DOHH2 (cell line): ENCODE data around the gene FOS.

Experiments used
- EZH2phosphoT487 ChIP-seq: fragments of 200-600 bp; sonication (generic); IDR thresholded peaks from 2 replicates; pipeline ENCODE4 v1.6.1; 2017; ENCODE audit warnings: borderline replicate concordance, mild to moderate bottlenecking, antibody characterized with exemption, low read length, moderate library complexity, mixed read lengths
- TF ChIP-seq, protein P1 (sequence below): fragments of 200-600 bp; sonication (generic); IDR thresholded peaks from one replicate; pipeline ENCODE4 v1.5.1; 2014; ENCODE audit warnings: antibody characterized with exemption, mild to moderate bottlenecking, low read depth, low read length; ENCODE audit not compliant: poor library complexity, severe bottlenecking

DNA sequence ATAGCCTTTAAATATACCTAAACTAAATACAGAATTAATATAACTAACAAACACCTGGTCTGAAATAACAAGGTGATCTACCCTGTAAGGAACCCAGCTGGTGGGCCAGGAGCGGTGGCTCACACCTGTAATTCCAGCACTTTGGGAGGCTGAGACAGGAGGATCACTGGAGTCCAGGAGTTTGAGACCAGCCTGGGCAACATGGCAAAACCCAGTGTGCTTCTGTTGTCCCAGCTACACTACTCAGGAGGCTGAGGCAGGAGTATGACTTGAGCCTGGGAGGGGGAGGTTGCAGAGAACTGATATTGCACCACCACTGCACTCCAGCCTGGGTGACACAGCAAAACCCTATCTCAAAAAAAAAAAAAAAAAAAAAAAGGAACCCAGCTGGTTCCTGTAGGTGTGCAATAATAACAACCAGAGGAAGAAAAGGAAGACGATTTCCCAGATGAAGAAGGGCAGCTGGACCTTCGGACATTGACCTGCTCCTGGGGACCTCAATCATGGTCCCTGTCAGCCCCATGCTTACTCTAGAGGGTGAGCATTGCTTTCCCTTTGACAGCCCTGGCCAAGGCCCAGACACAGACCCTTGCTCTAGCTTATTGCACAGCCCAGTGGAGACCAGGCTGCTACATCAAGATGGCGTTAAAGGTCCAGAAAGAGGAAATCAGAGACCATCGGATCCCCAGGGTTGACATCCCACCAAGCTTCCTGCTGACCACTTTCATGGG lies 5.4 kb downstream of the FOS start:
- TF ChIP-seq, protein P1, sequence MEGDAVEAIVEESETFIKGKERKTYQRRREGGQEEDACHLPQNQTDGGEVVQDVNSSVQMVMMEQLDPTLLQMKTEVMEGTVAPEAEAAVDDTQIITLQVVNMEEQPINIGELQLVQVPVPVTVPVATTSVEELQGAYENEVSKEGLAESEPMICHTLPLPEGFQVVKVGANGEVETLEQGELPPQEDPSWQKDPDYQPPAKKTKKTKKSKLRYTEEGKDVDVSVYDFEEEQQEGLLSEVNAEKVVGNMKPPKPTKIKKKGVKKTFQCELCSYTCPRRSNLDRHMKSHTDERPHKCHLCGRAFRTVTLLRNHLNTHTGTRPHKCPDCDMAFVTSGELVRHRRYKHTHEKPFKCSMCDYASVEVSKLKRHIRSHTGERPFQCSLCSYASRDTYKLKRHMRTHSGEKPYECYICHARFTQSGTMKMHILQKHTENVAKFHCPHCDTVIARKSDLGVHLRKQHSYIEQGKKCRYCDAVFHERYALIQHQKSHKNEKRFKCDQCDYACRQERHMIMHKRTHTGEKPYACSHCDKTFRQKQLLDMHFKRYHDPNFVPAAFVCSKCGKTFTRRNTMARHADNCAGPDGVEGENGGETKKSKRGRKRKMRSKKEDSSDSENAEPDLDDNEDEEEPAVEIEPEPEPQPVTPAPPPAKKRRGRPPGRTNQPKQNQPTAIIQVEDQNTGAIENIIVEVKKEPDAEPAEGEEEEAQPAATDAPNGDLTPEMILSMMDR, result no peak
- no peak for TF ChIP-seq EZH2phosphoT487
